ENCODE data around the gene LIG1.

Gene LIG1

GRCh38 chr19:48194041-48194843 is 24.1 kb upstream of the LIG1 start:
- no peak overlapping the region for H3K27ac ChIP-seq
- ChIA-PET POLR2A (ENCODE audit: low non-redundant PET) (no interaction called here), CTCF (interaction anchor here (0.7 to 1.5 kb wide), 2 partner anchors 9 to 75 kb away, joined by 3 read pairs; no protein-coding TSS in a partner anchor)
- TF ChIP-seq CTCF (conservative IDR thresholded peaks at IDR 0.05; ENCODE audit: low read depth): peak; percentile 34
- no peak for DNase-seq (ENCODE audit: low spot score)

GRCh38 chr19:48192750-48193149 is 22.6 kb upstream of the LIG1 start:
- DNase-seq (ENCODE audit: low spot score): no peak
- H3K27ac ChIP-seq: no peak overlapping the region
- POLR2A ChIA-PET (ENCODE audit: low non-redundant PET): no interaction called here
- CTCF ChIA-PET: interaction anchor here (0.5 kb wide), 1 partner anchor 43 kb away, joined by 3 read pairs; no protein-coding TSS in a partner anchor
- no peak for TF ChIP-seq CTCF (conservative IDR thresholded peaks at IDR 0.05; ENCODE audit: low read depth)

GRCh38 chr19:48190885-48191284 is 20.7 kb upstream of the LIG1 start:
- TF ChIP-seq CTCF (conservative IDR thresholded peaks at IDR 0.05; ENCODE audit: low read depth): no peak
- ChIA-PET POLR2A (ENCODE audit: low non-redundant PET) (no interaction called here), CTCF (interaction anchor here (0.5 kb wide), 1 partner anchor 11 kb away, joined by 3 read pairs; no protein-coding TSS in a partner anchor)
- H3K27ac ChIP-seq: no peak overlapping the region
- no peak for DNase-seq (ENCODE audit: low spot score)

- H3K27ac ChIP-seq: no peak overlapping the region
- ChIA-PET POLR2A (ENCODE audit: low non-redundant PET) (no interaction called here), CTCF (no interaction called here)
- DNase-seq (ENCODE audit: low spot score): peak; percentile 79
- no peak for TF ChIP-seq CTCF (conservative IDR thresholded peaks at IDR 0.05; ENCODE audit: low read depth)
Observed at GRCh38 chr19:48190288-48190884, 20.2 kb upstream of the LIG1 start.

GRCh38 chr19:48186541-48186991 is 16.4 kb upstream of the LIG1 start:
- H3K27ac ChIP-seq: no peak overlapping the region
- CTCF ChIA-PET: no interaction called here
- no peak for TF ChIP-seq CTCF (conservative IDR thresholded peaks at IDR 0.05; ENCODE audit: low read depth)
- POLR2A ChIA-PET (ENCODE audit: low non-redundant PET): no interaction called here
- DNase-seq (ENCODE audit: low spot score): no peak

GRCh38 chr19:48186015-48186414 is 15.9 kb upstream of the LIG1 start:
- H3K27ac ChIP-seq: no peak overlapping the region
- CTCF ChIA-PET: interaction anchor here (0.6 kb wide), 1 partner anchor 19 kb away, joined by 3 read pairs; no protein-coding TSS in a partner anchor
- no peak for TF ChIP-seq CTCF (conservative IDR thresholded peaks at IDR 0.05; ENCODE audit: low read depth)
- POLR2A ChIA-PET (ENCODE audit: low non-redundant PET): no interaction called here
- DNase-seq (ENCODE audit: low spot score): no peak
